Fibroblast of upper back skin (primary cell): Measurements from ENCODE around the gene SPAAR.
"Not testable (repeated sequence)": the region's sequence is repeated elsewhere in the genome, so short reads cannot be mapped to it uniquely, and the experiment has no call there.

Source experiments
- DNase-seq: peaks from one replicate; pipeline ENCODE4 v3.0.0-alpha.2; 2013

SPAAR gene

DNA sequence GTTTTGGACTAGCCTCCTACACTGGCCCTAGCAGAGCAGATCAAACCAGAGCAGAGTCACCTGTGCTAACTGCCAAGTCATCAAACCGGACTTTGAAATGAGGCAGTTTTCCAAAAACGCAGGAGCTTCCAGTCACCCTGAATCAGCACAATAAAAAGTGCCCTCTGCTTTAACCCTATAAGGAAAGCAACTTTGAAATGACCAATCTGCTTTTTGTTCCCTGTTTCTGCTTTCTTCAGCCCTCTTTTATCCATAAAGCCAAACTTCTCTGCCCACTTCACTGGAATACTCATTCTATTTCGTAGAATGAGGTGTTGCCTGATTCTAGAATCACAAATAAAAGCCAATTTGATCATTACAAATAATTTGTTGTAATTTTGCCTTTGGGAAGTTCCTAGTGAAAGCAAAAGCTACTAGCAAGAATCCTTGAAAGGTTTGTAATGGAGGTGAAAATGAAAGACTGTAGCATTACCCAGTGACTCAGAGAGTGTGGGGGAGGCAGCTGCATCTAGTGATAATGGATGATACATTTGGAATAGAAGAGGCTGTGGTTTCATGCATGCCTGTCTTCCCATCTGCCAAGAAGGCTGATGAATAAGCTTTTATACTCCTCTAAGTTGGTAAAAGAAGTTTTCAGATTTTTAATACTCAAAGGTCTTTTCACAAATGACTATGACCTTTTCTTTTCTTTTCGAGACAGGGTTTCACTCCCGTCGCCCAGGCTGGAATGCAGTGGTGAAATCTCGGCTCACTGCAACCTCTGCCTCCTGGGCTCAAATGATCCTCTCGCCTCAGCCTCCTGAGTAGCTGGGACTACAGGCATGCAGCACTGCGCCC lies 14.9 kb downstream of the SPAAR start:
- DNase-seq, result peak; percentile 98

DNA sequence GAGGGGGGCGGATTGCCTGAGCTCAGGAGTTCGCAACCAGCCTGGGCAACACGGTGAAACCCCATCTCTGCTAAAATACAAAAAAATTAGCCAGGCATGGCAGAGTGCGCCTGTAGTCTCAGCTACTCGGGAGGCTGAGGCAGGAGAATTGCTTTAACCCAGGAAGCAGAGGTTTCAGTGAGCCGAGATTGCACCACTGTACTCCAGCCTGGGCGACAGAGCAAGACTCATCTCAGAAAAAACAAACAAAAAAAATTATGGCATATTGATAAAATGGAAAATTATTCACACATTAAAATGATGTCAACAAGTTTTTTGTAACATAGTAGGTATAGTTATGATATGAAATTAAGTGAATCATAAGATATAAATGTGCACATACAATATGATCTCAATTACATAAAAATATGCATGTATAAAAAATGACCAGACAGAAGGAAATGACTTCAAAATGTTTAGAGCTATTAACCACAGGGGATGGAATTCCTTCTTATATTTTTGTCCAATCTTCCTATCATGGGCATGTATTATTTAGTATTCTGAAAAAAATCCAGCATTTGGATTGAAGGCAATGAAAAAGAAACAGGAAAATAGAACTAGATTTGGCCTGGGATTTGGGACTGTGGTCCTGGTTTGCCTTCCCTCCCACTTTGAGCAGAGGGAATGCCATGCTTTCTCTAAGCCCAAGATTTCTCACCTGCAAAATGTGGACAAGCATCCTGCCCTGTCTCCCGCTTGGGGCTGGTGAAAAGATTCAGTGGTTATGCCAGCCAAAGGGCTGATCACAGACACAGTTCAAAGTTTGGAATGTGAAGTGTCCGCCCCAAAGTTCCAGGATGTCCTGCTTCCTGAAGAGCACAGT lies 19.5 kb downstream of the SPAAR start:
- DNase-seq, result peak; percentile 82

DNA sequence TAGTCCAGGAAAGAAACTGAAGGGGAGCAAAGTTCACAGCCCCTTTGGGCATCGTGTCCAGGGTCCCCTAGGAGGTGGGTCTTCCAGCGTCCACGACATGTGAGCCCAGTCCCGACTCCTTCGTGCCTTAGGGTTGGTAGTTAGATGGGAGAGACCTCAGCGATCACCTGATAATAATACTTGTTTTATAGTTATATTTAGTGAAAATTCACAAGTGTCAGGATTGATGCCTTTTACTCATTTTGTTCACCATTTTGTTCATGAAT lies 20.1 kb downstream of the SPAAR start:
- no peak for DNase-seq

DNA sequence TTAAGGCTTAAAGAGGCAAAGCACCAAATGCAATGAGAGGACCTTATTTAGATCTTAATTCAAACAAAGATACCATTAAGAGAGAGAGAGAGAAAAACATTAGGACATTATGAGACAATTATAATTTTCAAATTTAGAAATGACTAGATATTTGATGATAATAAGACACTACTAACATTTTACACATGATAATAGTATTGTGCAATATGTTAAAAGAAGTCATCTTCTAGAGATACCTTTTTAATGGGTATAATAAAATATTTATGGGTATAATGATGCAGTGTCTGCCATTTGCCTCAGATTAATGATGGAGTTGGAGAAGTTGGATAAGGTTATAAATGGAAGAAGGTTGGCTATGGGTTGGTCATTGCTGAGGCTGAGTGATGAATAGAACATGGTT lies 21.2 kb downstream of the SPAAR start:
- DNase-seq, result no peak

DNA sequence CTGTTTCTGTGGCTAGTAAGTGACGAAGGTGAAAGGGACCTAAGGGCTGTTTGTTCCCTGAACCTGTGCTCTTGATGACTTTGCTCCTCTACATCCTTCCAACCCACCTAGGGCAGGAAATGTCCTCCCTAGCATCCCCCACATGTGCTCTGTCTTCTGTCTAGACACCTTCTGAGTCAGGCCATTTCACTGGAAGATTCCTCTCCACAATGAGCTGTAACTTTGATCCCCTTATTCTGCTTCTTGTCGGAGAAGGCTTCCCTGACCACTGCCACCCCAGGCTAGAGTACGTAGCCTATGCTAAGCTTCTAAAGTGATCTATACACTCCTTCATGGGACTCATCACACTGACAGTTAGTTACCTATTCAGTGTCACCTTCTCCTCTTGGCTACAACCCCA lies 21.7 kb downstream of the SPAAR start:
- DNase-seq, result peak; percentile 56

DNA sequence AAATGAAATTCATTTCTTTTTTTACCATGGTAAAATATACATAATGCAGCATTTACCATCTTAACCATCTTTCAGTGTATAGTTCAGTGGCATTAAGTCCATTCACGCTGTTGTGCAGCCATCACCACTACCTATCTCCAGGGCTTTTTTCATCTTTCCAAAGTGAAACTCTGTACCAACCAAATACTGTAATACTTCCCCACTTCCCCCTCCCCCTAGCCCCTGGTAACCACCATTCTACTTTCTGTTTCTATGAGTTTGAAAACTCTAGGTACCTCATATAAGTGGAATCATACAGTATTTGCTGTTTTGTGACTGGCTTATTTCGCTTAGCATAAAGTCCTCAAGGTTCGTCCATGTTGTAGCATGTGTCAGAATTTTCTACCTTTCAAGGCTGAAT lies 23.4 kb downstream of the SPAAR start:
- no peak for DNase-seq

DNA sequence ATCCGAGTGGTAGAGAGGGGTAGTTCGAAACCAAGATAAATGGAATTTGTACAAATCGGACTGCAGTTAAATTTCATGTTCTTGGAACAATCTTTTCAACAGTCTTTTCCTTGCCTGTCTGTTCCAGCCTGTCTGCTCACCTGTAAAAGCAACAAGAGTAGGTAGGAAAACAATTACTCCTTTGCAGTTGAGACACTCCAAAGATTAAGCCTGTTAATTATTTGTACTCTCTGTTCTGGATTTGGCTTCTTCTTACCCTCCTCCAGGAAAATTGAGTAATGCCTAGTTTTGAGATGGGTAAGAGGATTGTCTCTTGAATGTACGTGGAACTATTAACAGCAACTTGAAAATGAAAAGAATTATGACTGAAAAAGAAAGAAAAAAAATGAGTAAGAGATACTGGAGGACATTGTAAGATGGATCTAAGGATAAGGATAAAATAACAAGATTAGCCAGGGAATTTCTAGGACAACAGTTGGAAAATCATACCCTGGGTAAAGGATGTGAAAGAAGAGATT lies 24.3 kb downstream of the SPAAR start:
- no peak for DNase-seq

DNA sequence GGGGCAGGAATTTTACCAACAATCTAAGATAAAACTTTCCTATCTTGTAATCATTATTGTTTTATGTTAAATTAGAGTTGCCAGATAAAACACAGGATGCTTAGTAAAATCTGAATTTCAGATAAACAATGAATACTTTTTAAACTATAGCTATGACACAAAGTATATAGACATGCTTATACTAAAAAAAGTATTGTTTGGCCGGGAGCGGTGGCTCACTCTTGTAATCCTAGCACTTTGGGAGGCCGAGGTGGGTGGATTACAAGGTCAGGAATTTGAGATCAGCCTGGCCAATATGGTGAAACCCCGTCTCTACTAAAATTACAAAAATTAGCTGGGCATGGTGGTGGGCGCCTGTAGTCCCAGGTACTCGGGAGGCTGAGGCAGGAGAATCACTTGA lies 24.8 kb downstream of the SPAAR start:
- not testable (repeated sequence) for DNase-seq

DNA sequence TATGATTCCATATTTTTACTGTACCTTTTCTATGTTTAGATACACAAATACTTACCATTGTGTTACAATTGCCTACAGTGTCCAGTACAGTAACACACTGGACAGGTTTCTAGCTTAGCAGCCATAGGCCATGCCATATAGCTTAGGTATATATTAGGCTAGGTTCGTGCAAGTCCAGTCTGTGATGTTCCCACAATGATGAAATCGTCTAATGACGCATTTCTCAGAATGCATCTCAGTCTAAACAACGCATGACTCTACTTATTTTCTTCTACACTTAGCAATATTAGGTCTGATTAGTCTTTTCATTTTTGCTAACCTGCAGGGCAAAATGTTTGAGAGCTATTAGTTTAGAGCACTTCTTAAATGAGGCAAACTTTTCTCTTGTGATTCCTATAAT lies 26.0 kb downstream of the SPAAR start:
- DNase-seq, result no peak

DNA sequence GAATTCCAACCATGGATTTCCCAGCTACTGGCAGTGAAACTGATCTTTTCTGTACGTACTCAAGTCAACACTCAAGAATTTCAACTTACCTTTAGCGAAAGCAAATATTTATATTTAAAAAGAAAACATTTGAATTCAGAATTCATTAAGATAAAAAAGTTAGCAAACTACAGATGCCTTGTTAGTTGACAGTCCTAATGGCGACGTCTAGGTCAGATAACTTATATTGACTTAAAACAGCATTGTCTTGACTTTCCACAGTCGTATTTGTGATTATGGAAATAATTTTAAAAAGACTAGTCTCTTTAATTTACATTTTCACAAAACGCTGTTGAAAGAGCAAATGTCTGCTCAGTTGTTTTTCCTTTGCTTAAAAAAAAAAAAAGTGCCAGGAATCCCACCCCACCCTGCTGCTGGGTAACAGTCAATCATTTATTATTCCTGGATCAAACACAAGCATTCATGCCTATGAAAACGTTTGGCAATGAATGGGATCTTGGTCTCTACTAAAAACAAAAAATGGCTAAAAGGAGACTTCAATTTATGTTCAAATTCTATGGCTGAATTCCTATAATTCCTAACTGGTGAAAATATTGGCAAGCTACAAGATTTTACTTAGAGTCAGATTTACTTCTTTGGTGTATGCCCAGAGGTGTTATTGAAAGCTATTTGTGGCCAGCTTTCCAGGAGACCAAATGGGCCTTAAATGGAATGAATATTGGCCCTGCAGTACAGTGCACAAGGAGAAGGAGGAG lies 26.6 kb downstream of the SPAAR start:
- DNase-seq, result peak; percentile 96

DNA sequence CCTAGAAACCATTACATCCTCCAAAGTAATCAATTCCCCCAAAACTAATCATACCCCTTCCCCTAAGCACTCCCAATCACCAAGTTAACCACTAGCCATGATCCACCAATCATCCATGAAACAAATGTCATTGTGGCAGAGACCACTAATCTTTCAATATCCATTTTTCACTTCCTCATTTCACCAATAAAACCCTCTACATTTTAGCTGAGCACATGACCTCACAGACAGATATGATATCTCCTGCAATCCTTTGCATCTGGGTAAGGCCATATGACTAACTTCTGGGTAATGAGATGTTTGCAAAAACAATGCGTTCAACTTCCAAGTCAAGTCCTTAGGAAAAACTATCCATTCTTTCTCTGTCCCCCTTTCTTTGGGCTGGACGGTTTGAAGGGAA lies 27.9 kb downstream of the SPAAR start:
- peak; percentile 53 for DNase-seq

DNA sequence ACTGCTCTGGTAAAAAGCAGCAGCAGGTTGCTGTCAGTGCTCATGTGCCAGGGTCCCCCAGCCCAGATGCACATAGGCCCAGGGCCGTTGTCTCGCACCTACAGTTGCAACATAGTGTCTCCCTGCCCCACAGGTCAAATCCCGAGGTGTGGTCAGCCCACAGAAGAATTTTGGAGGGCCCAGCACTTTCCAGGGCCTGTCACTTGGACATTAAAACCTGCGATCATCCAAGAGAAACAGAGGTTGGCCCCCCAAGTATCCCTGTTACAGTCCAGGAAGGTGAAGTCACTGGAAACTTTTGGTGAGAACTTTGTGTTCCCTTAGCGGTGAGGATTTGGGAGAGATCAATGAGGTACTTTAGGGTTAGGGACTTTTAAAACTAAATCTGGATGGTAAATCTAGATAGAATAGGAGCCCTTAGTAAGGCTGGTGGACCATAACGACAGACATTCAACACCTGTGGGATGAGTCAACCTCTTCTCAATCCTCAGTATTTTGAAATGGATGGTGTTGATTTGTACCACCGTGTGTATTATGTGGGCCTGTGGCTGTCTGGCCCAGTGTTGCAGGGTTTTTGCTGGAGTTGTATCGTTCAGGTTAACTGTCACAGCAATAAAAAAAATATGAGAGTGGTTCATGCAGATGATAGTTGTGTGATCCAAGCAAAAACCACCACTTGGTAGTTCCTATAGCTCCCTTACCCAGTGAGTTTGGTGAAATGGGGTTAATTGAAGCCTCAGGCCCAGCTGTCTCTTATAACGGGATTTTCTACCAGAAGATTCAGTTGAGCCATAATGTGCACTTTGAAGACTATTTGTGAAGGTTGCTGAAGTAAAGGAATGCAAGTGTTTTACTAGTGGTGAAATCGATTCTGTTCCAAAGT lies 29.4 kb downstream of the SPAAR start:
- DNase-seq, result no peak

DNA sequence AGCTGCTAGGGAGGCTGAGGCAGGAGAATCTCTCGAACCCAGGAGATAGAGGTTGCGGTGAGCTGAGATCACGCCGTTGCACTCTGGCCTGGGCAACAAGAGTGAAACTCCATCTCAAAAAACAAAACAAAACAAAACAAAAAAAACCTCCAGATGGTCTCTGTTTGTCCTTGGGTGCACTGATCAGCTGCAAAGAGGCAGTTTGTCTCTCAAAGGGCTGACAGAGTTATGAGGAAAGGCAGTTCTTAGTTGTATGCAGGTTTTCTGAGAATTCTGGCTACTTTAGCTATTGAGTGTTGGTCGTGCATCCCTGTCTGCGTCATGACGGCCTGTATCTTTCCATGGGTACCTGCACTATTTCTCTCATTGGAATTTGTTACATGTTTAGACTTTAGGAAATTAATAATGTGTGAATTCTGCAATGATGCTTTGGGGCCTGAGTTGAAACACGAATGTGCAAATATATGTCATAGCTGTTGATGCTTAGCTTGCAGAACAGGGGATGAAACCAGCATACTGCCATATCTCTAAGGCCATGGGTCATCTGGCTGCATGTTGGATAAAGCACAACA lies 30.5 kb downstream of the SPAAR start:
- DNase-seq, result no peak

DNA sequence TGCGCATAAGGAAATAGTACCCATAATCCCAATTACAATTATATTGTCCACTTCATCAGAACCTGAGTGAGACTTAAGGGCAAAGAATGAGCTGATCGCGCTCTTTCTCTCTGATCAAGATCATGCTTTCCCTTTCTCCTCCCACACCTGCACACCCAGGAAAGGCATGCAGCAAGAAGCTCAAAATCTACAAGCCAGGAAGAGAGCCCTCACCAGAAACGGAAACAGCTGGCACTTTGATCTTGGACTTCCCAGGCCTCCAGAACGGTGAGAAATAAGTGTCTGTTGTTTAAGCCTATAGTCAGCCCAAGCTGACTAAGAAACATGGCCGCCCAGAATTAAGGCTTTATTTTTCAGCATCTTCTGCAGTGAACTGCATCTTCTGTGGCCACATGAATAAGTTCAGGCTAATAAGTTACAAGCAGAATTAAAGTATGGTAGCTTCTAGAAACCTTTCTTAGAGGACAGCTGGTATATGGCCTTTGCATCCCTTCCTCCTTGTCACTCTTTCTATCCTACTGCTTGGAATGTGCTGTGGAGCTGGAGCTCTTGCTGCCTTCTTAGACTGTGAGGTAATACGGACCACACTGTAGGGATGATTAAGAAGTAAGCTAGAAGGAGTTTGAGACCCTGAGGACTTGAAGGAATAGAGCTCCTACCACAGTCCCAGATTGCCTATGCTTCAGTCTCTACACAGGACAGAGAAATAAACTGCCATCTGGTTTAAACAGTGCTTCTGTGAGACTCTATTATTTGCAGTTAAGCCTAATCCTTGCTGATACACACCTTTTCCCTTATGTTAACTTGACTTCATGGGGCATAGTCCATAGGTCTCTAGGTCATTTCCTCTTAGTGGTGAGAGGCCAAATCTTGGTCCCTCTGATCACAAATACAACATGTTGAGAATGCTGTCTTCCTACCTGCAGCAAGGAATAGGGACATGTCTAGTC lies 31.4 kb downstream of the SPAAR start:
- DNase-seq, result peak; percentile 43

DNA sequence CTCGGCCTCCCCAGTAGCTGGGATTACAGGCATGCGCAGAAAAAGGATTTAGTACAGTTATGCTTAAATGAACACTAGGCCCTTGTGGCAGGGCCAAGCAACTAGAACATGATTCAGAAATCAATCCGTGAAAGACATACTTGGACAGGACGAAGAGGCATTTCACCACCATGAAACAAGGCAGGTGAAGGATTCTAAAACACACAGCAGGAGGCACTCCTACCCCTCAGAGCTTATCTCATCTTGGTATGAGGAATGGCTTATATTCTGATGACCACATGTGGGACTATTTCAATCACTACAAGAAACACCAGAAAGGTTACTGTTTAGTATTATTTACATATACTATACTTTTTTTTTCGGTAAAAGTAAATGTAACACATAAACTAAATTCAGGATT lies 33.0 kb downstream of the SPAAR start:
- DNase-seq, result no peak

DNA sequence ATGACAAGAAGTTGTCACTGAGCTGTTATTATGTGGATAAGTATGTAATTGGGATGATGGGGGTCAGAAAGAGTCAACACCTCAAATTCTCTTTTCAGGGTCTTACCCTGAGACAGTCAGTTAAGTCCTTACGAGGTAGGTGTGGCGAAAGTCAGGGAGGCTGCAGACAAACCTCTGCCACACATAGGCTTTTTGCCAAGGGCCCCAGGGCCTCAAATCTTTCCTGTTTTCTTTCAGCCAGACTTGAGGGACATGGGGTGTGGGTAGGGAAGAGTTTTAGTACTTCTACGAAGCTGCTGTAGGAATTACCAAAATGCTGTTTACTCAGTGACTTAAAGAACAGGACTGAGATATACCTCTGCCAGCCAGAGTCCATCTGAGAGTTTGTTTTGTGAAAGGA lies 34.9 kb downstream of the SPAAR start:
- DNase-seq, result no peak

DNA sequence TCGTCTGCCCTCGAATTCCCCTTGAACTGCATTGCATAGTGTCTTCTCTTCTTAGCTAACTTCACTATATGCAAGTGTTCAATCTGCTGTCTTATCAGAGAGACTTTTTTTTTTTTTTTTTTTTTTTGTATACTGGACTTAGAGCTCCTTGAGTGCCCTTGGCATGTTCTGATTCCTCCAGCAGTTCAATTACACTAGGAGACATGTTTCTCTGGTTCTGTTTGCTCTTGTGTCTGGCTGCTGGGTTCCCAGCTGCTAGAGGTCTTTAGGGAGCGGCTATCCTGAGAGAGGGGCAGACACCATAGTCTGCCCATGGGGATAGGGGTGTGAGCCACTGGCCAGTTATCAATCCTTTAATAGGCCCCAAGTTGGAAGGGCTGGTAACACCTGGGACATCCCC lies 35.6 kb downstream of the SPAAR start:
- no peak for DNase-seq

DNA sequence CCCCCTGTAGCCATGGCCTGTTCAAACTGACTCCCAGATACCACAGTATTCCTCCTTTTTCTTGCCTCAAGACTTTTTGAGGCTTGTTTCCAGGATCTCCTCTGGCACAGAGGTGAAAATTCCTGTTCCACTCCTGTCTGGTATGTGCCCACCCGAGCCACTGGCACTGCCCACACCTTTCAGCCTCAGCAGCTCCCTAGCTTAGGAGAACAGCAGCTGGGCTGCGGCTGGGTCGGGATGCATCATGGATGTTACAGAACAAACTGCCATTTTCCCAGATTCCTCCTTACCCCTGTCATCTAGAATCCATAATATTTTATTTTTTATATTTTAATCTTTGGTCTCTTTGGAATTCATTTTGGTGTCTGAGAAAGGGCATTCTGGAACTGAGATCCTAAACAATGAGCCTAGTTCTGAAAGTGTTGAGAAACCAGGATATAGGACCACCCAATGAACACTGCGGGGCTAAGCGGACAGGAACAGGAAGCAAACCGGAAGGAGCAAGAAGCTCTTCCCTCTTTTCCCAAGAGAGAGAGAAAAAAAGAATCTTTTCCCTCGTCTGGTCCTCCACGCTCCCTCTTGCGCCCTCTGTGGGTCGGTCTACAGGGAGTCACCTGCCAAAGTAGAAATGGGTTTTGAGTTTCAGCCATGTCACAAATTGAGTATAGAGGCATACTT lies 36.2 kb downstream of the SPAAR start:
- DNase-seq, result peak; percentile 90

DNA sequence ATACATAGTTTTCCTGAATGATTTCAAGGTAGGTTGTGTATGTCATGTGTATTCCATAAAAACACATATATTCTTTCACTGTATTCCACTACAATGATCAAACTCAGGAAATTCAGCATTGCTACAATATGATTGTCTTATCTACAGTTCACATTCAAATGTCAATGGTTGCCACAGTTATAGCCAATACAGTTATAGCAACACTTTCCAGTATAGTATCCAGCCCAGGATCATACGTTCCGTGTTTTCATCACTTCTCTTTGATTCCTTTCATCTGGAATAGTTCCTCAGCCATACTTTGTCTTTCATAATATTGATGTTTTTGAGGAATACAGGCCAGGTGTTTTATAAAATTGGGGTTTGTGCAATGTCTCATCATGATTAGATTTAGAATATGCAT lies 39.2 kb downstream of the SPAAR start:
- no peak for DNase-seq

DNA sequence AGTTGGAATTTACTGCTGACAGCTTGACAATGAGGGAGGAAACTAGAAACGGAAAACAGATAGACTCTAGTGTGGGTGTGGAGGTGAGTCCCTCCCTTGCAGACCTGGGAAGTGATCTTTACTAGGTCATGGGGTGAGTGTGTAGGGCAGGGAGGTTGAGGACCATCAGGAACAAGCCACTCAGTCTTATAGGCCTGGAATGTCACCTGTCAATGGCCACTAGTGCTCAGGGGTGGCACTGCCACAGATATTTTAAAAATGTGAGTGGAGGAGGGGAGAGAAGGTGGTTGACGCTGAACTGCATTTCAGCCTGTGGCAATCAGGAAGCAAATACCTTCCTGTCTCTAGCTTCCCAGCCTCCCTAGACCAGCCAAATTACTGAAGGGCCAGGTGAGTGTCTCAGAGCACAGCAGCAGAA lies 39.6 kb downstream of the SPAAR start:
- DNase-seq, result no peak
